GDM1 (cell line): ENCODE measurements around the gene EVA1B.

Source experiments
- DNase-seq: peaks from one replicate; lab custom pipeline; 2025; lab: John Stamatoyannopoulos, UW

Gene EVA1B

DNA sequence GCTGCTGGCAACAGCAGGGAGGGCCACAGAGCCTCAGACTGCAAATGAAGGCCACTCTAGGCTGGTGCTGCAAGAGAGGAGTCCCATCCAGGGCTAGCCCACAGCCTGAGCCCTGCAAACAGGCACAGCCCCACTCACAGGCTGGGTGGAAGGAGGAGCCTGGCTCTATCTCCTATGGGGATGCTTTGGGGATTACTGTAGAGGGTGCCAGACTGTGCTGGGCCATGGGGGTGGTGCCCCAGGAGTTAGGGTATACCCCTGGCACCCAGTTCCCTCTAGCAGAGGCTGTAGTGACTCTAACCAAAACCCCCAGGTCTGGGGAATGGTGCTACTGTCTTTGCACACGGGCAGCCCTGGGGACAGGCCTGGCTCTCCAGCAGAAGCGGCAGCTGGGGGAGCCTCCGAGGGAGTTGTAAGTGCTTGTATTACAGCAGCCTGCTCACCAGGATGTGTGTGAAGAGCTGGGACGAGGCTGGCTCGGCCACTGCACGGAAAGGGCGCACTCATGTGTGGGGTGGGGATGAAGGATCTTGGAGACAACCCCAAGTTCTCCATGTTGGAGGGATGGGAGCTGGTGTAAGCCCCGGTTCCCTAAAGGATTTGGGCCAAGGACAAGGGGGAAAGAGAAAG, 23.4 kb upstream of the EVA1B start:
- DNase-seq = no peak

DNA sequence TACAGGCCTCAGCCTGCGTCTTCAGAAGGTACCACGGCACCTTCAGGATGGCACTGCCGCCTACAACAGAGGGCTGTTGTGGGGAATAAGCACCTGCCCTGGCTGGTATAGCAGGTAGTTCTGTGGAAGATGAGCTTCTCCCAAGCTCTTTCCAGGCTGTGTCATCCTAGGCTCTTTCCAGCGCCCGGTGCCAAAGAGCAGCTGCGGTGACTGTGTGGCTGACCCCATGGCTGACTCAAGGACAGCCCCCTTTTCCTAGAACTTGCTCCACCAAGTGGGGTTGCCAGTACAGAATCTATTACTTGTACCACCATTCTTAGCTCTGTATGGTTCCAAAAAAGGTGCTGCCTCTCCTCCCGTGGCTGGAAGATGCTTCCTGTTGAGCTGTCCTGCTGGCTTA, 21.9 kb upstream of the EVA1B start:
- no peak for DNase-seq

DNA sequence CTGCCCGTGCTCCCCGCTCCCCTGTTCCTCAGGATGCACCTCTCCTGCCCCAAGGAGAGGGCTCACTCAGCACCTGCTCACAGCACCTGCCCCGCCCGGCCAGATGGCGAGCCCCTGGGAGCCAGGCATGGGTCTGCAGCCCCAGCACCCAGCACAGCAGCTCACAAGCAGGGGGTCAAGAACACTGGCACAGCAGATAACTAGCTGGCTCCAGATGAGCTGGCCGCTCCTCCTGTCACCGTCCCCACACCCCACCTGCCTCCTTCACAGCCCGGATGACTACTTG, 20.9 kb upstream of the EVA1B start:
- no peak for DNase-seq

DNA sequence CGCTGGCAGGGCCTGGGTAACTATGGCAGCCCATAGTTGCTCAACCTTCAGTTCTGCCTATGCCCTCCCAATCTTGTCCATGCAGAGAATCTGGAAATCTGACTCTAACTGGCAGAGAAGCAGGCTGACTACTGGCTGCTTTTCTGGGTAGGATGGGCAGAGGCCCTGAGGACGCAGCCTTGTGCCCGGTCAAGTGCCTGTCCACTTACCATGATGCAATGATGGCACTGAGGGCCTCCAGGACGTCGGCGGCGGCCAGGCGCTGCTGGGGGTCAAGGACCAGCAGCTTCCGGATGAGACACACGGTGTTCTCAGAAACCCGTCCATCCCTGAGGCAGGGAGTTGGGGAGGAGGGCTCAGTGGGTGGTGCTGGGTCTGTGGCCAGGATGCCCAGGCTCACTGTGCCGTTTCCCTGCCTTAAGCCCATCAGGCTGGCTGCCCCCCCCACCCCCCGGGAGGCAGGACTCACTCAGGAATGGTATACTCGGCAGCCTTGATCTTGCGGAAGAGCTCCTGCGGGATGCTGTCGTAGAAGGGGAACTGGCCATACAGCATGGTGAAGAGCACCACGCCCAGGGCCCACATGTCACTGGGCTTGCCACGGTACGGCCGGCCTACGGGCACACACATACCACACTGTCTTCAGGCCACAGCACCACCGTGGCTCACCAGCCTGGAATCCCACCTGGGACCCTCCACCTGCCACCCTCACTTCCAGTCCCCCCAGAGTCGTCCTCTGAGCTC, 20.4 kb upstream of the EVA1B start:
- no peak for DNase-seq

DNA sequence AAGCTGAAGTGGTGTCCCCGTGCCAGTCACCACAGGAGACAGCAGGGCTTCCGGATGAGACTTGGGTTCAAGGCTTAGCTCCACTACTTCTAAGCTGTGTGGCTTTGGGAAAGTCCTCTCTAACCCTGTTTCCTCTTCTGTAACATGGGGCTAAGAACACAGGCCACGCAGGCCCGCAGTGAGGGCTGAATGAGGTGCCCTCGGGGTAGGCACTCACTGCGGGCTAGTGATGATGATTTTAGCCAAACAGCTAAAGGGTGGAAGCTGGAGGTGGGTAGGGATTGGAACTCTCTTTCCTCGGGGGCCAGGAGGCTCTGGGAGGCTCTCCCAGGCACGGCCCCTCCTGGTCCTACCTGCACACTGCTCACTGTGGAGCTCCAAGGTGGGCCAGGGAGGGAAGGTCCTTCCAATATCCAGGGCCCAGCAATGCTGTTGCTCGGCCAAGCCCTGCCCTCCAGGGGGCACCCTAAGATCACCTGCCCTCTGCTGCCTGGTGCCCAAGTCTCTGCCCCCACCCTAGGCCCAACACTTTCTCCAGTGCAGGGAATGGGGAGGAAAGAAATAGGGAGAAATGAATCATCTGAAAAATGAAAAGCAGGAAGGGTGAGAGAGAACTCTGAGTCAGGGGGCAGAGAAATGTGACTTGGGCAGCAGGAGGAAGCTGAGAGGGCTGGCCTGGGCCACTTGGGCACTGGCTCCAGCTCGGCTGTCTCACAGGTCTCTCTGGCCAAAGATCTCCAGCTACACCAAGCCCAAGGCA, 19.2 kb upstream of the EVA1B start:
- DNase-seq = peak; percentile 37

DNA sequence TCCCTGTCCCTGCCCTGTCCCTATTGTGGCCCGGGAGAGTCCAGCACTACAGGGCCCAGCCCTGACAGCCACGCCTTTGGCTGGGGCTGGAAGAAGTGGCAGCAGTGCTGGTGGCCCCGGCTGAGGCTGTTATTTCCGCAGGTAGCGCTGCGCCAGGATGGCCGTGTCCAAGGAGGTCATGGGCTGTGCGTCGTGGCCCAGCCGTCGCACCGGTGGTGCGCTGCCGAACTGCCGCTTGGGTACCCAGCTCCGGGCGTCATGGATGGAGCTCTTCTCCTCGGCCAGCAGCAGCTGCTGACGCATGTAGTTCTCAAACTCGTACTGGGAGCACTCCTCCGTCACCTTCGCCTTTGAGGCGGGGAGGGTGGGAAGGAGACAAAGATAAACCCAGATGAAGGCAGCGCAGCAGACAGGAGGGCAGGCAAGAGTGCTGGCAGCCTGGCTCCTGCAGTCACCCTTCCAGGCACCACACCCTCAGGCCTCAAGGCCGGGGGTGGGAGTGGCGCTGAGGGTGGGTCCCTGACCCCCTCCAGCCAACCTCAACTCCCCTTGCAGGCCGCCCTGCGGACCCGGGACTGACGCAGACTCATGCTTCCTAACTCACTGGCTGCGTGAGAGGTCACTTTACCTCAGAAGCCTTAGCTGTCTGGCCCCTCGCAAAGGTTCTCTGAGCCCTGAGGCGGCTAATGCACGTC, 18.3 kb upstream of the EVA1B start:
- no peak for DNase-seq

DNA sequence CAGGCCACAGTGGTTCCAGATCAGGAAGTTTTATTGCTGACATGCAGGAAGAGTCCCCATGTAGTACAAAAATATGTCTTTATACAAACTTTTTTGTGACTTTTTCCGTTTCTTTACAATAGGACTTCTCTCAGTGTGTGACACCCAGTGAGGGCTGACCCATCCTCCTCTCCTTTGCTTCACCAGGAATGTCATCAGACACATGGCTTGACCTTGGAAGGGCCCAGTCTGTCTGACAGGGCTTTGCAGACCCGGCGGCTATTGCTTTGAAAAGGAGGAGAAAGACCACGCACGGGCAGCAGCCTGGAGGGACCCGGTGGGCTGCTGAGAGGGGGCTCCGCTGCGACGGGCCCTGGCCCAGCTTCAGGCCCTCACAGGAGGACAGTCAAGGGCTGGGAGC, 16.2 kb upstream of the EVA1B start:
- DNase-seq = no peak

DNA sequence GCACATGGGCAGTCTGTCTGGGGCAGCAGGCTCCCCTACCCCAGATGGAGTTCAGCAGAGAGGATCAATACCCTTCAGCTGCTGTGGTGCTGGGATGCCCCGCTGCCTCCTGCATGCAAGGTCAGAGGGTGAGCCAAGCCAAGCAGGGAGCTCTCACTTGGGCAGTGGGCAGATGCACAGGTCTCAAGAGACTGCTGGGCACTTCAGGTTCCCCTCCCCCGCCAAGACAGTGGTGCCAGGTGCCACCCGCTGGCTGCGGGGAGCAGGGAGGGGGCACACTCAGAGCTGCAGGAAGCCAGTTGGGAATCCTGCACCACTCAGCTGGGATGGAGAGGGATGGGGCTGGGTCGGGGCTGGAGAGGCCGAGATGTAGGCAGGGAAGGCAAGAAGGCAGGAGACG, 15.8 kb upstream of the EVA1B start:
- no peak for DNase-seq

DNA sequence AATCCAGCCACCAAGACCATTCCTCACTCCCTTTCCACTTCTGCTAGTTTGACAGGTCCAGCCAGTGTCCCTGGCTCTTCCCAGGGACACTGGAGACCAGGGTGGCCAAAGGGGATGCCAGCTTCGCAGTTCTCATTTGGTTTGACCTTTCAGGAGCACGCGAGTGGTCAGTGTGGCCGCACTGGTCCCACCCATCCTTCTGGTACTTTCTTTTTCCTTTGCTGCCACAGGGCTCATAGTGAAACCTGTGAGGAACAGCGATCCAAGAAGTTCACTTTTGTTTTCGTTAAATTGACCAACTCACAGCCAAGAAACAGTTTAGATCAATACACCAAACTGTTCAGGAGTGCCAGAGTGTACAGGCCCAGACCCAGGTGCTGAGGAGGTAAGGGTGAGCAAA, 14.4 kb upstream of the EVA1B start:
- DNase-seq = no peak

DNA sequence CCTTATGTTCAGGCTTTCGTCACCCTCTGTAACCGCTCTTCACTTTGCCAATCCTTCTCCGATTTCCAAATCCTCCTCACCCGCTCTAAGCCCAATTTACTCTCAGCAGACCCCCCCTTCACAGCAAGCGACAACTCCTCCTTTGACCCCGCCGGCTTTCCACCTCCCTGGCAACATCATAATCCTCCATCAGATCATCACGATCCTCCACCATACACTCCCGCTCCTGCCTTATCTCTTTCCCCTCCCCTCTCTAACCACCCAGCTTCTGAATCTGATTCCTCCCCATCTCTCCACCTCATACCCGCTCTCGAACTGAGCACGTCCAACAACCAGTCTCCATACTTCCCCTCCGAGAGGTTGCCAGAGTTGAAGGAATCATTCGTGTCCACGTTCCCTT, 7.5 kb upstream of the EVA1B start:
- no peak for DNase-seq

DNA sequence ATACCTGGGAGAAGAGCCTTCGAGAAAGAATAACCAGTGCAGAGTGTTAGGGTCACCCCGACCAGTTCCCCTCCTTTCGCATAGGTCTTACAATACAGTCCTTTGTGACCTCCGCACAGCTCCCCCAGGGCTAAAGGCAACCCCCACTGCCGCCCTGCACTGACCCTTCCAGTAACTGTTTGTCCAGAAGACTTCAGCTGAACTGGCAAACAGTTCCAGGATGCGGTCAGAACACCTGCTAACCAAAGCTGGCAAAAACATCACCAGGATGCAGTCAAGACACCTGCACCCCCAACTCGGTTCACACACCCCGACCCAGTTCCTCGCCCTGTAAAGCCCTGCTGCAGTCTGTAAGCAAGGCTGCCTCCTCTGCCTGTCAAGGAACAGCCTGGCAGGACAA, 6.4 kb upstream of the EVA1B start:
- DNase-seq = no peak

DNA sequence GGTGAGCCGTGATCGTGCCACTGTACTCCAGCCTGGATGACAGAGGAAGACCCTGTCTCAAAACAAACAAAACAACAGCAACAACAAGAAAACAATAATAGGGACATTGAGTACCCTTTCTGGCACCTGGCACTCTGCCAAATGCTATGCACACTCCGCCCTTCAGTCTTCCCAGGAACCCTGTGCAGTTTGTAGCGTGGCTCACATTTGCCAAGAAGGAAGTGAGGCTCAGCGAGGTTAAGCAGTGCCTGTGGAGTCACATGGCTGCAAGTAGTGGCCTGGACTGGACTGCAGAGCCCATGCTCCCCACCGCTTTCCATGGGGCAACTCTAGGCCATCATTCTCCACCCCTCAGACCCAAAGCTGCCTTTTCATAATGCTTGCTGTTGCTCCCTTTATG, 5.3 kb upstream of the EVA1B start:
- DNase-seq = no peak

DNA sequence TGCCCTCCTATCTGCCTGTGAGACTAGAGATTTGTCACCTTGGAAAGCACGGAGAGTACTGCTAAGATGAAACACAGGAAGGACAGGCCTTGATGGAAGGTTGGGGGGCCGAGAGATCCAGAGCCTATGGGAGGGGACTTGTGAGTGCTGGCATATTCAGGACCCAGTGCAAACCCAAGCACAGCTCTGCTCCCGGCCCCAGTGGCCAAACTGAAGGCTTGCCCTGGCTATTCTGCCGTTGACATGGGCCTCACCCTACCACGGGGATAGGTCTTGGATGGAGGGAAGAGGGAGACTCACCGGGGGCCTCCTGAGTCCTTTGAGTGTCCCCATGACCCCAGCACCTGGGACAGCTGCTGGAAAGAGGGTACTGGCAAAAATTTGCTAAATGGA, 4.6 kb upstream of the EVA1B start:
- DNase-seq = no peak

DNA sequence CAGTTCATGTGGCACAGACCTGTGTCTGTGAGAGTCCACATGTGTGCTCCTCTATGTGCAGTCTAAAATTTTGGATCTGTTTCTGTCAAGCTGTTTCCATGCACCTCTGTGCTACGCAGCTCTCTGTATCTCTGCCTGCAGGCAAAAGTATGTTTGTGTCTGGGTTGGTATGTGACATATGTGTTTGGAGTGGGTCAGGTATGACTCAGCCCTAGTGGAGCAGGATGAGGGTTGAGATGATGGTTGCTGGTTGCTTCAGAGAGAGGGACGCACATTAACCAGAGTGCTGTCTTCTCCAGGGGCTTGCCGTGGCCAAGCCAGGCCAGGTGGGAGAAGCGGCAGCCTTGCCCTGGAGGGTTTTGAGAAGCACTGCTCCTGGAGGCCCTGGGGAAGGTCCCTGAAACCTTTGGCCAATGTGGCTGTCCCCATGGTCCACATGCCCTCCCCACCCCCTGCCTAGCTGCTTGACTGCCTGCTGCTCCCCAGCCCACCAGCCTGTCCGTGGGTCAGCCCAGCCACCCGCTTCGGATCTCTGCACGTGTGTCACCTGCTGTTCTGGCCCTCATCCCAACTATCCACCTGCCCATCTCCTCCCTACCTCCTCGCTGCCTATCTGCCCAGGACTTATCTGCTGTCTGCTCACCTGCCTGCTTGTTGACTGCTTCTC, 4.1 kb upstream of the EVA1B start:
- DNase-seq = no peak

DNA sequence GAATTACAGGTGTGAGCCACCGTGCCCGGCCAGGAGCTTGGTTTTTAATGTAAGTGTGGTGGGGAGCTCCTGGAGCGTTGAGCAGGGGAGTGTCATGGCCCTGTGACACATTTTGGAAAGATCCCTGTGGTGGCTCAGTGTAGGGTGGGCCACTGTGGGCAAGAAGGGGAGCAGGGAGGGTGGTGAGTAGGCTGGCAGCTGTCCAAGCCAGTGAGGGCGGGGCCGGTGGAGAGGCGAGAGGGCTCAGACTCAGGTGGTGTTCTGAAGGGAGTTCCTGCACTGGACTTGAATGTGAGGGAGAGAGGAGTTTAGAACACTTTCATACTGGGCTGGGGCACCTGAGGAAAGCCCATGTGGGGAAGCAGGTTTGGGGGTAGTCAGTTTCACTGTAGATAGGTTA, 3.1 kb upstream of the EVA1B start:
- DNase-seq = no peak

DNA sequence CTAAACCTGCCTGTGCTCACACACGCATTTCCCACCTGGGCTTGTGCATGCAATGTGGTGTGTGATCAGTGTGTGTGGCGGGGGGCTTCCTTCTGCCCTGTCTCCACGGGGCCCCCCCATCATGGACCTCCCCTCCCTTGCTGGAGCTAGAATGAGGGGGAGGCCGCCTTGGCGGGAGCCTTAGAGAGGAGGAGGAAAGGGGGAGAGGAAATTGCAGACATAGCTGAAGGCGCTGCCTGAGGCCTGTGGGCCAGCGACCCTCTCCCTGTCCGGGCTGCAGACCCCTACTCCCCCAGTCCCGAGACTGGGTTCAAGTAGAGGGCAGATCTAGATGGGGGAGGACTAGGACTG, 883 bp upstream of the EVA1B start:
- DNase-seq = no peak

DNA sequence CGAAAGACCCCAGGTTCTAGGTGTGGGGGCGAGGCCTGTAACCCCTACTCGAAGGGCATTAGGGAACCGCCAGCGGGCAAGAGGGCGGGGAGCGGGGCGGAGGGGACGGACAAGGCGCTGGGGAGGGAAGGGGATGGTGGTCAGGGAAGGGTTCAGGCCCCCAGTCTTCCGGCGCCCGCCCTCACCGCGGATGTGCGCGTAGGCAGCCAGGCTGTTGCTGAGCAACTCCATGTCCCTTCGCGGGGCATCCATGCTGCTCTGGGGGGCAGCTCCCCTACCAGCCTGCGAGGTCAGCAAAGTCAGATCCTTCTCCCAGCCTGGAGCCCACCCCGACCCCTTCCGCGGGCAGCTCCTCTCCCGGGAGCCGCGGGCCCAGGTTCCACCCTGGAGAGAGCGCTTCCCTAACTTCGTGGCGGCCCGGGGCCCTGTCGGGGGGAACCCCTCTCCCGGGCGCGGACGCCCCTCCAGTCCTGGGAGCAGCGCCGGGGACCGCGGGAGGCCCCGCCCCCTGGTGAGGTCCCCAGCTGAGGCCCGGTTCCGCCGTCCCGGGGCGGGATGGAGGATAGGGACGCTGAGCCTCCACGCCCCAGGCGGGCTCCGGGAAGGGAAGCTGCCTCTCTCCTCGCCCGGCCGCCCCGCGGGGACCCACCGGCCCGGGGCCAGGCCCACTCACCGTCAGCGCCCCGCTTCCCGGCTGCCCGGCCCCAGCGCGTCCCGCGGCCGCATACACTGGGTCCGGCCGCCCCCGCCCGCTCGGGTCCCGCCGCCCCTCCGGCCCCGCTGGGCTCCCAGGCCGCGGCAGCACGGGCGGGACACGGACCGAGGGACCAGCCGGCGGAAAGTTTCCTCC, 434 bp downstream of the EVA1B start:
- no peak for DNase-seq

DNA sequence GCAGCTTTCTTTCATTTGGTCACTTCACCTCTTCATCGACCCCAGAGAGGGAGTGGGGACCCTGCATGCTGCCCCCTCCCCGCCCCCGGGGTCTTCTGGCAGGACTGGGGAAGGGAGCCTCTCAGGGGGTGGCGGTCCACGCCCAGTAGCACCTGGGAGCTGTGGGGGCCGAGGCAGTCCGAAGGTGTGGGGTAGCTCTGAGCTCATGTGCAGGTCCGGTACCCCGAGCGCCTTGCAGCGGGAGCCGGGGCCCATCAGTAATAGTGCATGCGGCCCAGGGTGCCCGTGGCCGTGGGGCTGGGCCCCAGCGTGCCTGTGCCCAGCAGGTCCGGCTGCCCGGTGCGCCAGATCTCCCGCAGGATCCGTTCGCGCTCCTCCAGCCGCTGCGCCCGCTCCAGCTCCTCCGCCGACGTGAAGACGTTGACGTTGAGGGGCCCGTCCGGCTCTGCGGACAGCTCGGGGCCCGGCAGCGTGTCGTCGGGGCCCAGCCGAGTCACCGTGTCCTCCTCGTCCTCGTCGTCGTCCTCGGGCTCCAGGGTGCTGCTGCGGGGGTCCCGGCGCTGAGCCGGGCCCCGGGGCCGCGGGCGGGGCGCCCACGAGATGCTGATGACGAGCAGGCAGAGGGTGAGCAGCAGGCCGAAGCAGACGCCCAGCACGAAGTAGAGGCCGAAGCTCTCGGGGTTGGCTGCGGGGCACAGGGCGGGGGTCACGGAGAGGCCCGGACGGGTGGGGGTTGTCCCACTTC, 1.2 kb downstream of the EVA1B start:
- no peak for DNase-seq

DNA sequence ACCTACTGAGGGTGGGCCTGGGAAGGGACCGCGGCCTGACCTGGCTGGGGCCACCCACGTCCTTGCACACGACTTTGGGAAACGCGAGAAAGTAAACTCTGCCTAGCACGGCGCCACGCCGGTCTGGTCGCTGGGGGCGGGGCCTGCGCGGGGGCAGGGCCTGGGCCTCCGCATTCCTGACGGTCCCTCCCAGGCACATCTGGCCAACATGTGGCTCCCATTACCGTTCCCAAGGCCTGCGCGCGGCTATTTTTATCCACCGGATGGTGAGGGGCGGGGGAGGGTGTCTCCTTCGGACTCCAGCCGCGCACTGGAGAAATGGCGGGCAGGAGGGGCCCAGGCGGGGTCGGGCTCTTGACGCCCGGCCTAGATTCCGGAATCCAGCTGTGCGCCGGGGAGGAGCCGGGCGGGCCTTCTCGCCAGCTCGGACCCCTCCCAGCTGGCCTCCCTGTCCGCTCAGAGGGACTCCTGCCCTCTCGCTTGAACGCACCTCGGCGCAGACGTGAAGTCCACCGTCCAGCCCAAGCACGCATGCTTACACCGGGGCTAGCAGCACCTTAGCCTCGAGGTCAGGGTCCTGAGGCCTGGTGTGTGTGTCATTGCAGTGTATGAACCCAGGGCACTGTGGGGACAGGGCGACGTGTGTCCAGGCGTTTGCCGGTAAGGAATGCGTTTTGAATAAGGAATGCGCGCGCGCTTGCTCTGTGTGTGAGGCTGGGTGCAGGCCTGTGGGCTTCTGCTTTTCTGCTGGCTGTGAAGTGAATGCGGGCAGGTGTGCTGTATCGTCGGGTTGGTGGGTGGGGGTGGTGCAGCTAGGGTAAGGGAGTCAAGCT, 2.1 kb downstream of the EVA1B start:
- DNase-seq = no peak

DNA sequence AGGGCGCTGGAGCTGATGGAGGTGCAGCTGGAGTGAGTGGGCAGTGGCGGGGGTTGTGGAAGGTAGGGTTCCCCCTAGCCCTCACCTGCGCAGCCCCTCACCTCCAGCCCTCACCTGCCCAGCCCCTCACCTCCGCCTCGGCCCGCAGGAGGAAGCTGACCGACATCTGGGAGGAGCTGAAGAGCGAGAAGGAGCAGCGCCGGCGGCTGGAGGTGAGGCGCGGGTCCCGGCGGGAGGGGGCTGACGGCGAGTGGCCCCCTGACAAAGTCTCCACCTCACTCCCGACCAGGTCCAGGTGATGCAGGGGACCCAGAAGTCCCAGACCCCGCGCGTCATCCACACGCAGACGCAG, 2.7 kb downstream of the EVA1B start:
- DNase-seq = no peak
